Adipocyte (in vitro differentiated cells): ENCODE results near the gene PROX2.
A peak's percentile ranks its signal among the peaks of the same experiment; 100 is the strongest.

Experiments
- DNase-seq: peaks from one replicate; pipeline ENCODE4 v3.0.0-alpha.2; 2015; ENCODE audit warnings: low read depth
- H3K27me3 ChIP-seq: replicated peaks from 2 replicates; pipeline ENCODE4 v1.7.0; 2013; ENCODE audit warnings: mild to moderate bottlenecking, low read length, moderate library complexity; ENCODE audit not compliant: control insufficient read depth, insufficient read depth
- H3K36me3 ChIP-seq: 2 replicates; pipeline ENCODE4 v1.7.0; 2013; ENCODE audit warnings: low read length, mild to moderate bottlenecking, moderate library complexity; ENCODE audit not compliant: control insufficient read depth, insufficient read depth, severe bottlenecking
- H3K4me1 ChIP-seq: 2 replicates; pipeline ENCODE4 v1.7.0; 2013; ENCODE audit warnings: mild to moderate bottlenecking, low read length, moderate library complexity; ENCODE audit not compliant: control insufficient read depth, insufficient read depth
- H3K4me3 ChIP-seq: 2 replicates; pipeline ENCODE4 v1.7.0; 2013; ENCODE audit warnings: mild to moderate bottlenecking, low read length, moderate library complexity
- H3K9ac ChIP-seq: 2 replicates; pipeline ENCODE4 v1.7.0; 2013; ENCODE audit warnings: mild to moderate bottlenecking, low read length, moderate library complexity
- H3K9me3 ChIP-seq: 2 replicates; pipeline ENCODE4 v1.7.0; 2013; ENCODE audit warnings: mild to moderate bottlenecking, low read length, moderate library complexity; ENCODE audit not compliant: control insufficient read depth

The PROX2 gene

DNA sequence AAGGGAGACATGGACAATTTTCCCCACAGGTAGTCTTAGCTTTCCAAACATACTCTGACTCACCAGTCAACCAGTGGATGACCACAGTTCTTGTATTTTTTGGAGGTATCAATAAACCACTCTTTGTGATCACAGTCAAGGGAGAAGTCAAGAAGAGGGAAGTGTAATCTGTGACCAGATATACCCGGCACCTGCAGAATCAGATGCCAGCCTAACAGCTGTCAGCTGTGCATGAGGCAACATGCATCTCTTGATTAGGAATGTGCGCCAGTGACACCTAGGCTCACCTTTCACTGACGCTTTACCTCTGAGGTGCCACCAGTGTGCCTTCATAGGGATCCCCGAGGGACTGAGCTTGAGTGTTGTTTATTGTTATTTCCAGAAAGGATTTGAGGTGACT lies 20.0 kb downstream of the PROX2 start:
- Histone ChIP-seq H3K4me3 (no peak overlapping the region), H3K4me1 (peaks cover 75% of the 10 kb centered on the region), H3K9me3 (no peaks in the 10 kb centered on the region), H3K9ac (no peak overlapping the region), H3K36me3 (no peaks in the 10 kb centered on the region), H3K27me3 (no peaks in the 10 kb centered on the region)
- no peak for DNase-seq

DNA sequence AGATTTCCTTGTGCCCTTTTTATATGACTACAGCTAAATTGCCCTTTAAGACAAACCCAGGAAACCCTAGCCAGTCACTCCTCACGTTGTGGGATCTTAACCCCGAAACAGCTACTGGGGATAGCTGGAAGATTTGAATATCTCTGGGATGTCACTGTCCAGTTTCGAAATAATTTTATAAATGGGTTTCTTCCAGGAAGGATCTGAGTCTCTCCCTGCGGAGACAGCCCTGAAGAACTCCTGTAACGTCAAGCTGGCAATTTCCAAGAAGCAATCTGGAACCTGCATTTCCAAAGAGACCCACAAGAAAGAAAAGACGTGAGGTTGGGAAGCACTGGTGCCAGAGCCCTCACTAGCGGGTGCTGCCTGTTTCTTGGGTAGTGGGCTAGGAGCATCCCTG lies 20.9 kb downstream of the PROX2 start:
- H3K9ac ChIP-seq = peak overlapping the region; percentile 48
- H3K4me3 ChIP-seq = peak overlapping the region; percentile 55
- peaks cover 67% of the 10 kb centered on the region for H3K4me1 ChIP-seq
- H3K9me3 ChIP-seq = no peaks in the 10 kb centered on the region
- DNase-seq = no peak
- no peaks in the 10 kb centered on the region for H3K27me3 ChIP-seq
- H3K36me3 ChIP-seq = no peaks in the 10 kb centered on the region

DNA sequence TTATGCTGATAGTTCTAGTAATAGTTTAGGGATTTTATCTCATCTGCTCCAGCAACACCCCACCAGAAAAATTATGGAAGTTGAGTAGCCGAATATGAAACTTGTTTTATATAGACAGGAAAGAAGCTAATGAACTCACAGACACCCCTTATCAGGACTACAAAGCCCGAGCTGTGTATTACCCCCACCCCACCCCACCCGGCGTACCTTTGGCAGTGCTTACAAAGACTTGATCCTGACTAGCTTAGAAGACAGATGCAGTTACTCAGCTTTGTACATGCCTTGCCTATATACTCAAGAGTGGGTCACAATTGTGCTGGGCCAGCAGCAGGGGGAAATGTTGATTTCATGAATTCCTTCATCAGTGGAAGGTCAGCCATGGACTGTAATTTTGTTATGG lies 22.4 kb downstream of the PROX2 start:
- Histone ChIP-seq H3K4me3 (peak overlapping the region; percentile 62), H3K27me3 (no peaks in the 10 kb centered on the region), H3K9ac (peak overlapping the region; percentile 48), H3K36me3 (no peaks in the 10 kb centered on the region), H3K4me1 (peaks cover 78% of the 10 kb centered on the region), H3K9me3 (no peaks in the 10 kb centered on the region)
- no peak for DNase-seq

DNA sequence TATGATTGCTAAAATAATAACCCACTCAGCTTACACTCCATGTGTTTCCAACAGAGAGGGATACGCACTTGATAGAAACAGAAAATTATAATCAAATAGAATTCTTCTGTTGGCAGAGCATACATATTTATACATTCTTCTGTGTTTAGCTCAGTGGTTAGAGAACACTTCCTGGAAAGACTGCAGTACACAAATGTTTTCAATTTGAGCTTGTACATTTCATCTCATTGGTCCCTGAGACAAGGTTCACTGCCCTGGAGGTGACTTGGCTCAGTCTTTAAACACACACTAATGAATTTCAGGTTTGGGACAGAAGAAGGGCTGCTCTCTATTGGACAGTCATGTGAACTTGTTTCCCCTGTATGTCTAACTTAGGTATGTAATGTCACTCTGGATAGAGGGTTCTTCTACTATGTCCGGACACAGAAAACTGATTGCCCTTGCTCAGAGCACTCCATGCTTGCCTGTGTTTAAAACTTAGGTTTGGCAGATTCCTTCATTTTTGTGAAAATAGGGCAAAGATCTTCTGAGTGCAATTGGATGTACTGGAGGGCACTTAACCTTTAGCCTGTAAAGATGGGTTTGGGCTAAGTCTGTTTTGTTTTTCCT lies 22.9 kb downstream of the PROX2 start:
- Histone ChIP-seq H3K9me3 (no peaks in the 10 kb centered on the region), H3K4me3 (peak overlapping the region; percentile 62), H3K27me3 (no peaks in the 10 kb centered on the region), H3K36me3 (no peaks in the 10 kb centered on the region), H3K4me1 (peaks cover 80% of the 10 kb centered on the region), H3K9ac (peak overlapping the region; percentile 48)
- DNase-seq = peak; percentile 95

DNA sequence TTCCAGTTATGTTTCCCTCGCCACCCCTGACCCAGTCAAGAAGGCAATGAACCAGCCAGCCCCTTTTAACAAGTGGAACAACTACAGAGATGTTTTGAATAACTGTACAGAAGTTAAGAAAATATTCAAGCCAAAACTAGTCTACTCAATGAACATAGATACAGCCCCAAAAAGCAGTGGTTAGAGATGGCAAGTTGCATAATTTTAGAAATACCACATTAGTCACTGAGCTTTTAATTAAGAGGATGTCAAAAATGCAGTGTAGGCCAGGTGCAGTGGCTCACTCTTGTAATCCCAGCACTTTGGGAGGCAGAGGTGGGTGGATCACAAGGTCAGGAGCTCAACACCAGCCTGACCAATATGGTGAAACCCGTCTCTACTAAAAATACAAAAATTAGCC lies 27.2 kb downstream of the PROX2 start:
- peak; percentile 43 for DNase-seq
- no peaks in the 10 kb centered on the region for H3K36me3 ChIP-seq
- H3K9me3 ChIP-seq = no peaks in the 10 kb centered on the region
- peaks cover 83% of the 10 kb centered on the region for H3K4me1 ChIP-seq
- H3K27me3 ChIP-seq = no peaks in the 10 kb centered on the region
- H3K4me3 ChIP-seq = no peak overlapping the region
- H3K9ac ChIP-seq = no peak overlapping the region

DNA sequence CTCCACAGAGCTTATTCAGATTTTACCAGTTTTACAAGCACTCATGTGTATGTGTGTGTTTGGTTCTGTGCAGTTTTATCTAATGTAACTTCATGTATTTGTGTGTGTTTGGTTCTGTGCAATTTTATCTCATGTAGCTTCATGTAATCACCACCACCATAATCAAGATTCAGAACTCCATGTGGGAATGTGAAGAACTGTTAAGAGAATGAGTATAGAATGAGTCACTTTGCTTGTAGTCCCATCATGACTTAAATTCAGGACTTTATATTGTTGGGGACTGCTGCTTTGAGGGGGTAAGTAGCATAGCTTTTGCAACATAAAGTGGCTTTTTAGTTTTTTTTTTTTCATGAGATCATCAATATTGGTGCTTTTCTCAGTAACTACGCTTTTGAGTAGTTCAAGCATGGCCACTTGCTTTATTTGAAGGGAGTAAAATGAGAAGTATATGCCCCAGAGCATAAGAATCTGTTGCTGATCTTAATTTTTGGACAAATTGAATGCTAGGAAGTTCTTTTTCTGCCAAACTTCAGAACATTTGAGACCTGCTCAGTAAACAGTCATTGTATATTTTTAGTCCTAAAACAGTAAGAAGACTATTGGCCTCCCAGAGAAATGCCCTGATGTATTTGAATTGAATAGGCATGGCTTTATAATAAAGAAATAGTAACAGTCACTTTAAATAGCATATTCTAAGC lies 28.8 kb downstream of the PROX2 start:
- Histone ChIP-seq H3K27me3 (no peaks in the 10 kb centered on the region), H3K4me1 (peaks cover 77% of the 10 kb centered on the region), H3K9me3 (no peaks in the 10 kb centered on the region), H3K36me3 (no peaks in the 10 kb centered on the region), H3K4me3 (no peak overlapping the region), H3K9ac (no peak overlapping the region)
- peak; percentile 69 for DNase-seq

DNA sequence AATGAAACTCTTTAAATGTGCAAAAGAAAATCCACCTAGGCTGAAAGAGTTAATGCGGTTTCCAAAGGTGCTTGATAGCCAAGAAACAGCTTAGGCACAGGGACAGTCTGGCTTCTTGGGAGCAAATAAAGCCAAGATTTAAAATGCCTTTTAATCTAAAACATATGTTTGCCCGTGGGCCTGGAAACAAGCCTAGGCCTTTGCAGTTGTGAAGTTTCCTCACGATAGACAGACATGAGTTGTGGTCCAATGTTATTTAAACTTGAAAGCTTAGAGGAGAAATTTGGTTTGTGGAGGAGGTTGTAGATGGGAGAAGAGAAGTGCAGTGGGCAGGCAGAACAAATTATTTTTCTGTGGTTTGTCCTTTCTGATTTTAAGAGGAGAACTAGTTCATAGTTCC lies 29.8 kb downstream of the PROX2 start:
- Histone ChIP-seq H3K27me3 (no peaks in the 10 kb centered on the region), H3K36me3 (peaks cover 6% of the 10 kb centered on the region), H3K9ac (peak overlapping the region; percentile 43), H3K4me1 (peaks cover 73% of the 10 kb centered on the region), H3K9me3 (no peaks in the 10 kb centered on the region), H3K4me3 (no peak overlapping the region)
- DNase-seq = peak; percentile 94

DNA sequence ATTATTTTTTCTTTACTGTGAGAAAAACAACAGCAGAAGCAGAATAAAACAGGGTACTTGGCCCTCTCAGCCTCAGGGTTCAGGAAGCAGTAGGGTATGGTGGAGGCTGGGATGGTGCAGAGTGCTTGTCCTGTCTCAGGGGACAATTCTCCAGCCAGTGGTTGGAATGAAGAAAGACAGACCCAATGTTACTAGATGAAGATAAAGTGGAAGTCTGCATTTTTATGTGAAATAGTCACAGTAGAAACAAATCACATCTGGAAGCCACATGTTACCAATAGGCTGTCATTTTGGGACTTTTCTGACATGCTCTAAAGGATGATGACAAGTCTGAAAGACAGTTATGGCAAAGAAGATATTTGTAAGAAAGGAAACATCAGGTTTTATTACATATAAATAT lies 32.3 kb downstream of the PROX2 start:
- H3K36me3 ChIP-seq = peaks cover 15% of the 10 kb centered on the region
- H3K4me1 ChIP-seq = peaks cover 60% of the 10 kb centered on the region
- peak; percentile 92 for DNase-seq
- peak overlapping the region; percentile 5 for H3K9ac ChIP-seq
- no peaks in the 10 kb centered on the region for H3K27me3 ChIP-seq
- no peaks in the 10 kb centered on the region for H3K9me3 ChIP-seq
- no peak overlapping the region for H3K4me3 ChIP-seq

DNA sequence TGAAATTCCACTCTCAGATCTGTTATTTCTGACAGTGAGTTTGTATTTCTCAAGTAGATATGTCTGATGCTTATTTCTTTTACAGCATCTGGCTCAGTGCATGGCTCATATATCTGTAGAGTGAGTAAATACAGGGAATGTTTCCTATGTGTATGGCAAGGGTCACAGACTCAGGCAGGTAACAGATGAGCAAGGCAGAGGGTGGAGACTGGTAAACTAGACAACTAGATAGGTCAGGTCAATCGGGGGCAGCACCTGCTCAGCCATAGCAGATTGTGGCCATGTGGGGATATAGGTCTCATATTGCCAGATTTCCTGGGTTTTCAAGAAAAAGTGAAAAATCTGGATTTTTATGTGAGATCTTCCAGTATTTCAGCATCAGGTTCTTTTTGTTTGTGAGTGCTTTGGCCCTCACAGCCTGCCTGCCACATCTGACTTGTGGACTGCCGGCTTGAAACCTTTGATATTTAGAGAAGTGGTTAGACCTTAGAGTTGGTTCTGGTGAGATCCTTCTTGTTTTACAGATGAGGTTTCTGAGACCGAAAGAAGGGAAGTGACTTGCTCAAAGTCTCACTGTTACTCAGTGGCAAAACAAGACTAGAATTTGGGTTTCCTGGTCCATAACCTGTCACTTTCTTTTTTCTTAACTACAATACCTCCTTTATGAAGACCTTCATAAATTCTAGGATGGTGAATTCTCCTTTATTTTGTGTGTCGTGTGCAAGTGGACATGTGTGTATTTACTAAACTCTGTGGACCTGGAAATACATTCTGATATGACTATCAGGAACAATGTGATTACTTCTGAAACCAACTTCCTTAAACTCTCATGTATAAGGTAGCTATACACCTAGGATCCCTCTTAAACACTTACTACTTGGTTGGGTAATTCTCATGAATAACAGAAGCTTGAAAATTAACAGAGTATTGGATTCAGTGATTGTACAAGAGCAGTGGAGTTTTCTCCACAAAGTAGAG lies 34.4 kb downstream of the PROX2 start:
- H3K9ac ChIP-seq = no peak overlapping the region
- DNase-seq = no peak
- no peaks in the 10 kb centered on the region for H3K9me3 ChIP-seq
- H3K27me3 ChIP-seq = no peaks in the 10 kb centered on the region
- H3K4me1 ChIP-seq = peaks cover 60% of the 10 kb centered on the region
- peaks cover 15% of the 10 kb centered on the region for H3K36me3 ChIP-seq
- H3K4me3 ChIP-seq = no peak overlapping the region

DNA sequence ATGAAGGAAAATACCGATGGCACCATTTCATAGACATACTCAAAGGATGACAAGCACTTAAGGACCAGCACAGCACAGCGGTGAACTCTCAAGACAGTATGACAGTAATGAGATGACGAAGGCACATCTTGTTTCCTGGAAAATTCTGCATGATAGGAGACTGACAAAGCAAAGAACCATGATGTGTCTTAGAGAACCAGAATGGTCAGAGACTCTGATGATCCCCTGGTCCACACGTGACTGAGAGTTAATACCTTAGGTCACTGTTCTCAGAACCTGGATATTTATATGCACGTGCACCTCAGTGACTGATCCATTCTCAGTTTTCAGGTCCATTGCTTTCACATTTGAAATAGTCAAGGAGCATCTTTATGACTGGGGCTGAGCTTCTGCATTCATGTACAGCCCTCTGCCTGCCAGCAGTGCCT lies 35.3 kb downstream of the PROX2 start:
- no peak overlapping the region for H3K4me3 ChIP-seq
- H3K9ac ChIP-seq = no peak overlapping the region
- no peaks in the 10 kb centered on the region for H3K9me3 ChIP-seq
- no peak for DNase-seq
- H3K4me1 ChIP-seq = peaks cover 60% of the 10 kb centered on the region
- no peaks in the 10 kb centered on the region for H3K27me3 ChIP-seq
- H3K36me3 ChIP-seq = peaks cover 18% of the 10 kb centered on the region

DNA sequence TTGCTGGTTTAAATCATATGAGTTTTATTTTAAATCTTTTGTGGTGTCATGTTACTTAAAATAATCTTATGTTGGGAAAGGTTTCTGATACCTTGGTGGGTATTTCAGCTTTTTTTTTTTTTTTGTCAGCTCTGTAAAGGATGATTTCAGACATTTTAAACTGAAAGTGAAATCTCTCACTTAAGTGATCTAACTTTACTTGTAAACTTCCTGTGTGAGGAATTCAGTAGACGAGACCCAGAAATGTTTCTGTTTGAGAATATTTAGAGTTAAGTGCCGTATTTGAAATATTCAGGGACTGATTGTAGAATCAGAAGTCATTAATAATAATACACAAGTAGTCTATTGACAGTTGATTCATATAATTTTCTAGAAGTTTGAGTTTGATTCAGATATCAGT lies 37.8 kb downstream of the PROX2 start:
- no peak for DNase-seq
- peaks cover 36% of the 10 kb centered on the region for H3K4me1 ChIP-seq
- H3K36me3 ChIP-seq = peaks cover 25% of the 10 kb centered on the region
- no peaks in the 10 kb centered on the region for H3K27me3 ChIP-seq
- peak overlapping the region; percentile 43 for H3K4me3 ChIP-seq
- H3K9ac ChIP-seq = peak overlapping the region; percentile 51
- no peaks in the 10 kb centered on the region for H3K9me3 ChIP-seq
